ENCODE data around the gene STT3B. TPM values are rescaled to one million over a fixed set of nuclear protein-coding genes. Genes with fewer than 3 reads are reported as not detected.
A peak's percentile ranks its signal among the peaks of the same experiment; 100 is the strongest.

The STT3B gene
- total RNA-seq, 2 donors from 2014 or later = 88.9 to 155 TPM

- no peaks in the 10 kb centered on the region for H3K27me3 Mint-ChIP-seq
- no peak for ATAC-seq (replicated peaks)
- H3K4me1 Mint-ChIP-seq = peaks cover 14% of the 10 kb centered on the region
- no peak overlapping the region for H3K27ac Mint-ChIP-seq
- peaks cover 30% of the 10 kb centered on the region for H3K36me3 Mint-ChIP-seq (ENCODE audit: low read depth)
- no peak overlapping the region for H3K4me3 Mint-ChIP-seq
- H3K9me3 Mint-ChIP-seq = peaks cover 4% of the 10 kb centered on the region
Observed at GRCh38 chr3:31639828-31640227, 107.1 kb downstream of the STT3B start.

- no peak overlapping the region for H3K27ac Mint-ChIP-seq
- ATAC-seq (replicated peaks) = no peak
- H3K4me3 Mint-ChIP-seq = no peak overlapping the region
- no peaks in the 10 kb centered on the region for H3K4me1 Mint-ChIP-seq
- peaks cover 26% of the 10 kb centered on the region for H3K36me3 Mint-ChIP-seq (ENCODE audit: low read depth)
- H3K9me3 Mint-ChIP-seq = peaks cover 24% of the 10 kb centered on the region
- no peaks in the 10 kb centered on the region for H3K27me3 Mint-ChIP-seq
Observed at GRCh38 chr3:31645256-31645655, 112.5 kb downstream of the STT3B start.

- Mint-ChIP-seq H3K36me3 (ENCODE audit: low read depth) (peaks cover 26% of the 10 kb centered on the region), H3K9me3 (peaks cover 41% of the 10 kb centered on the region), H3K27me3 (no peaks in the 10 kb centered on the region), H3K4me1 (no peaks in the 10 kb centered on the region), H3K27ac (no peak overlapping the region), H3K4me3 (no peak overlapping the region)
- no peak for ATAC-seq (replicated peaks)
Observed at GRCh38 chr3:31648286-31648968, 115.7 kb downstream of the STT3B start.

GRCh38 chr3:31652296-31652695 lies 119.6 kb downstream of the STT3B start:
- Mint-ChIP-seq H3K4me1 (no peaks in the 10 kb centered on the region), H3K36me3 (ENCODE audit: low read depth) (peaks cover 4% of the 10 kb centered on the region), H3K9me3 (peaks cover 64% of the 10 kb centered on the region), H3K27me3 (no peaks in the 10 kb centered on the region), H3K27ac (no peak overlapping the region), H3K4me3 (no peak overlapping the region)
- ATAC-seq (replicated peaks) = no peak

GRCh38 chr3:31653464-31653863 lies 120.7 kb downstream of the STT3B start:
- H3K4me3 Mint-ChIP-seq = no peak overlapping the region
- H3K27ac Mint-ChIP-seq = no peak overlapping the region
- H3K9me3 Mint-ChIP-seq = peaks cover 62% of the 10 kb centered on the region
- no peaks in the 10 kb centered on the region for H3K4me1 Mint-ChIP-seq
- ATAC-seq (replicated peaks) = no peak
- H3K36me3 Mint-ChIP-seq (ENCODE audit: low read depth) = no peaks in the 10 kb centered on the region
- H3K27me3 Mint-ChIP-seq = no peaks in the 10 kb centered on the region

GRCh38 chr3:31654998-31655397 lies 122.3 kb downstream of the STT3B start:
- H3K9me3 Mint-ChIP-seq = peaks cover 48% of the 10 kb centered on the region
- H3K27me3 Mint-ChIP-seq = no peaks in the 10 kb centered on the region
- no peaks in the 10 kb centered on the region for H3K4me1 Mint-ChIP-seq
- H3K4me3 Mint-ChIP-seq = no peak overlapping the region
- no peak for ATAC-seq (replicated peaks)
- H3K27ac Mint-ChIP-seq = no peak overlapping the region
- H3K36me3 Mint-ChIP-seq (ENCODE audit: low read depth) = no peaks in the 10 kb centered on the region

GRCh38 chr3:31659246-31659645 lies 126.5 kb downstream of the STT3B start:
- peaks cover 30% of the 10 kb centered on the region for H3K9me3 Mint-ChIP-seq
- H3K4me3 Mint-ChIP-seq = no peak overlapping the region
- no peaks in the 10 kb centered on the region for H3K36me3 Mint-ChIP-seq (ENCODE audit: low read depth)
- no peaks in the 10 kb centered on the region for H3K4me1 Mint-ChIP-seq
- no peak for ATAC-seq (replicated peaks)
- H3K27ac Mint-ChIP-seq = no peak overlapping the region
- no peaks in the 10 kb centered on the region for H3K27me3 Mint-ChIP-seq

- Mint-ChIP-seq H3K9me3 (peaks cover 18% of the 10 kb centered on the region), H3K36me3 (ENCODE audit: low read depth) (no peaks in the 10 kb centered on the region), H3K27me3 (peaks cover 3% of the 10 kb centered on the region), H3K4me3 (no peak overlapping the region), H3K27ac (no peak overlapping the region), H3K4me1 (no peaks in the 10 kb centered on the region)
- ATAC-seq (replicated peaks) = no peak
Observed at GRCh38 chr3:31661286-31661685, 128.6 kb downstream of the STT3B start.

- Mint-ChIP-seq H3K9me3 (peaks cover 11% of the 10 kb centered on the region), H3K27me3 (peaks cover 3% of the 10 kb centered on the region), H3K27ac (no peak overlapping the region), H3K4me1 (no peaks in the 10 kb centered on the region), H3K36me3 (ENCODE audit: low read depth) (no peaks in the 10 kb centered on the region), H3K4me3 (no peak overlapping the region)
- no peak for ATAC-seq (replicated peaks)
Observed at GRCh38 chr3:31661993-31662670, 129.4 kb downstream of the STT3B start.

- H3K4me3 Mint-ChIP-seq = no peak overlapping the region
- H3K9me3 Mint-ChIP-seq = peaks cover 5% of the 10 kb centered on the region
- no peak for ATAC-seq (replicated peaks)
- no peaks in the 10 kb centered on the region for H3K4me1 Mint-ChIP-seq
- no peak overlapping the region for H3K27ac Mint-ChIP-seq
- H3K36me3 Mint-ChIP-seq (ENCODE audit: low read depth) = no peaks in the 10 kb centered on the region
- H3K27me3 Mint-ChIP-seq = peaks cover 3% of the 10 kb centered on the region
Observed at GRCh38 chr3:31664031-31664430, 131.3 kb downstream of the STT3B start.

- H3K4me1 Mint-ChIP-seq = no peaks in the 10 kb centered on the region
- H3K9me3 Mint-ChIP-seq = no peaks in the 10 kb centered on the region
- peaks cover 3% of the 10 kb centered on the region for H3K27me3 Mint-ChIP-seq
- no peak for ATAC-seq (replicated peaks)
- H3K36me3 Mint-ChIP-seq (ENCODE audit: low read depth) = no peaks in the 10 kb centered on the region
- H3K27ac Mint-ChIP-seq = no peak overlapping the region
- H3K4me3 Mint-ChIP-seq = no peak overlapping the region
Observed at GRCh38 chr3:31667582-31667981, 134.9 kb downstream of the STT3B start.

GRCh38 chr3:31668242-31668641 lies 135.5 kb downstream of the STT3B start:
- Mint-ChIP-seq H3K9me3 (no peaks in the 10 kb centered on the region), H3K4me1 (no peaks in the 10 kb centered on the region), H3K36me3 (ENCODE audit: low read depth) (no peaks in the 10 kb centered on the region), H3K27ac (no peak overlapping the region), H3K27me3 (peaks cover 3% of the 10 kb centered on the region), H3K4me3 (no peak overlapping the region)
- peak; percentile 19 for ATAC-seq (replicated peaks)

GRCh38 chr3:31670136-31670535 lies 137.4 kb downstream of the STT3B start:
- Mint-ChIP-seq H3K4me3 (no peak overlapping the region), H3K27me3 (peaks cover 3% of the 10 kb centered on the region), H3K36me3 (ENCODE audit: low read depth) (no peaks in the 10 kb centered on the region), H3K4me1 (no peaks in the 10 kb centered on the region), H3K27ac (no peak overlapping the region), H3K9me3 (no peaks in the 10 kb centered on the region)
- no peak for ATAC-seq (replicated peaks)

GRCh38 chr3:31670722-31671121 lies 138.0 kb downstream of the STT3B start:
- no peak for ATAC-seq (replicated peaks)
- H3K36me3 Mint-ChIP-seq (ENCODE audit: low read depth) = no peaks in the 10 kb centered on the region
- peaks cover 2% of the 10 kb centered on the region for H3K27me3 Mint-ChIP-seq
- no peak overlapping the region for H3K27ac Mint-ChIP-seq
- H3K4me1 Mint-ChIP-seq = no peaks in the 10 kb centered on the region
- no peak overlapping the region for H3K4me3 Mint-ChIP-seq
- H3K9me3 Mint-ChIP-seq = no peaks in the 10 kb centered on the region

GRCh38 chr3:31671451-31671850 lies 138.7 kb downstream of the STT3B start:
- Mint-ChIP-seq H3K4me1 (no peaks in the 10 kb centered on the region), H3K27ac (no peak overlapping the region), H3K36me3 (ENCODE audit: low read depth) (no peaks in the 10 kb centered on the region), H3K27me3 (no peaks in the 10 kb centered on the region), H3K4me3 (no peak overlapping the region), H3K9me3 (no peaks in the 10 kb centered on the region)
- ATAC-seq (replicated peaks) = no peak

Measured in activated T-helper 17 cell treated with anti-CD3 and anti-CD28 coated beads, Interleukin-2, amount 50 U/mL, for 72 hours (primary cell).